ENCODE results near the gene KIF16B.
A peak's percentile ranks its signal among the peaks of the same experiment; 100 is the strongest.
"Not testable (repeated sequence)": the region's sequence is repeated elsewhere in the genome, so short reads cannot be mapped to it uniquely, and the experiment has no call there.

The KIF16B gene

GRCh38 chr20:16263582-16263981, 309.7 kb downstream of the KIF16B start:
- no peak for TF ChIP-seq CTCF (IDR thresholded peaks at IDR 0.05; ENCODE audit: control insufficient read depth, insufficient read depth, low read depth, low read length, missing control alignments)
- DNase-seq (ENCODE audit: low read depth): no peak
- H3K4me3 ChIP-seq (ENCODE audit: control insufficient read depth, low read depth, low read length): no peak overlapping the region

GRCh38 chr20:16262594-16262993, 310.7 kb downstream of the KIF16B start:
- no peak for DNase-seq (ENCODE audit: low read depth)
- H3K4me3 ChIP-seq (ENCODE audit: control insufficient read depth, low read depth, low read length): no peak overlapping the region
- TF ChIP-seq CTCF (IDR thresholded peaks at IDR 0.05; ENCODE audit: control insufficient read depth, insufficient read depth, low read depth, low read length, missing control alignments): no peak

GRCh38 chr20:16261733-16262273, 311.4 kb downstream of the KIF16B start:
- no peak for DNase-seq (ENCODE audit: low read depth)
- TF ChIP-seq CTCF (IDR thresholded peaks at IDR 0.05; ENCODE audit: control insufficient read depth, insufficient read depth, low read depth, low read length, missing control alignments): no peak
- H3K4me3 ChIP-seq (ENCODE audit: control insufficient read depth, low read depth, low read length): no peak overlapping the region

GRCh38 chr20:16260911-16261310, 312.3 kb downstream of the KIF16B start:
- H3K4me3 ChIP-seq (ENCODE audit: control insufficient read depth, low read depth, low read length): no peak overlapping the region
- DNase-seq (ENCODE audit: low read depth): peak; percentile 46
- TF ChIP-seq CTCF (IDR thresholded peaks at IDR 0.05; ENCODE audit: control insufficient read depth, insufficient read depth, low read depth, low read length, missing control alignments): no peak

- not testable (repeated sequence) for H3K4me3 ChIP-seq (ENCODE audit: control insufficient read depth, low read depth, low read length); DNase-seq (ENCODE audit: low read depth)
Measured at GRCh38 chr20:16260133-16260532, 313.1 kb downstream of the KIF16B start.

GRCh38 chr20:16258766-16259165, 314.5 kb downstream of the KIF16B start:
- no peak for TF ChIP-seq CTCF (IDR thresholded peaks at IDR 0.05; ENCODE audit: control insufficient read depth, insufficient read depth, low read depth, low read length, missing control alignments)
- H3K4me3 ChIP-seq (ENCODE audit: control insufficient read depth, low read depth, low read length): no peak overlapping the region

GRCh38 chr20:16257813-16258430, 315.3 kb downstream of the KIF16B start:
- TF ChIP-seq CTCF (IDR thresholded peaks at IDR 0.05; ENCODE audit: control insufficient read depth, insufficient read depth, low read depth, low read length, missing control alignments): no peak

More at GRCh38 chr20:16258766-16259165, 314.5 kb downstream of the KIF16B start:
- no peak for DNase-seq (ENCODE audit: low read depth)

More at GRCh38 chr20:16257813-16258430, 315.3 kb downstream of the KIF16B start:
- no peak overlapping the region for H3K4me3 ChIP-seq (ENCODE audit: control insufficient read depth, low read depth, low read length)
- no peak for DNase-seq (ENCODE audit: low read depth)

Measured in AG09309 (cell line).